OCI-LY3 (cell line): Measurements from ENCODE around the gene FAM13C.

Experiments
- H2AFZ ChIP-seq: fragments of 200-600, 300-600 bp; shearing (Covaris generic); 2 replicates; pipeline ENCODE4 v1.6.0; 2014; ENCODE audit warnings: antibody characterized with exemption, low read depth, low read length
- H3K27ac ChIP-seq: fragments of 200-600, 300-600 bp; sonication (generic); 2 replicates; pipeline ENCODE4 v1.5.1; 2014; ENCODE audit warnings: mild to moderate bottlenecking, low read length, moderate library complexity, mixed read lengths
- H3K27me3 ChIP-seq: fragments of 200-600, 300-600 bp; sonication (generic); 2 replicates; pipeline ENCODE4 v1.6.1; 2014; ENCODE audit warnings: low read depth, low read length, mixed read lengths
- H3K36me3 ChIP-seq: fragments of 200-600, 300-600 bp; sonication (generic); replicated peaks from 2 replicates; pipeline ENCODE3; 2014; ENCODE audit warnings: low read depth, low read length, mixed read lengths
- H3K4me1 ChIP-seq: fragments of 300-600, 200-600 bp; sonication (generic); 2 replicates; pipeline ENCODE4 v1.6.1; 2014; ENCODE audit warnings: low read length, mixed read lengths
- H3K4me2 ChIP-seq: fragments of 200-600, 300-600 bp; sonication (generic); 2 replicates; pipeline ENCODE4 v1.6.1; 2014; ENCODE audit warnings: low read length, mixed read lengths
- H3K4me3 ChIP-seq: fragments of 300-600, 200-600 bp; sonication (generic); 2 replicates; pipeline ENCODE4 v1.5.1; 2014; ENCODE audit warnings: antibody characterized with exemption, mild to moderate bottlenecking, low read length, moderate library complexity
- H3K79me2 ChIP-seq: fragments of 300-600, 200-600 bp; shearing (Covaris generic); 2 replicates; pipeline ENCODE4 v1.6.1; 2014; ENCODE audit warnings: mild to moderate bottlenecking, low read length, mixed read lengths
- H3K9ac ChIP-seq: fragments of 300-600, 200-600 bp; shearing (Covaris generic); 2 replicates; pipeline ENCODE4 v1.6.0; 2014; ENCODE audit warnings: mild to moderate bottlenecking, low read length, moderate library complexity
- H3K9me3 ChIP-seq: fragments of 200-600, 300-600 bp; shearing (Covaris generic); 2 replicates; pipeline ENCODE4 v1.6.1; 2014; ENCODE audit warnings: low read length, mixed read lengths; ENCODE audit not compliant: insufficient read depth
- H4K20me1 ChIP-seq: fragments of 200-600, 300-600 bp; sonication (generic); 2 replicates; pipeline ENCODE4 v1.6.1; 2016; ENCODE audit warnings: low read length, mixed read lengths; ENCODE audit not compliant: insufficient read depth
- EZH2phosphoT487 ChIP-seq: fragments of 200-600 bp; shearing (Covaris generic); IDR thresholded peaks from 2 replicates; pipeline ENCODE4 v1.6.1; 2018; ENCODE audit warnings: antibody characterized with exemption, mixed run types, low read depth
- TF ChIP-seq, protein P1 (sequence below): fragments of 200-600, 300-600 bp; sonication (generic); IDR thresholded peaks from 2 replicates; pipeline ENCODE4 v1.5.1; 2014; ENCODE audit warnings: antibody characterized with exemption, low read length, low read depth

FAM13C gene

GRCh38 chr10:59304521-59305097 is 57.7 kb downstream of the FAM13C start:
- no peak for TF ChIP-seq EZH2phosphoT487
- TF ChIP-seq, protein P1, sequence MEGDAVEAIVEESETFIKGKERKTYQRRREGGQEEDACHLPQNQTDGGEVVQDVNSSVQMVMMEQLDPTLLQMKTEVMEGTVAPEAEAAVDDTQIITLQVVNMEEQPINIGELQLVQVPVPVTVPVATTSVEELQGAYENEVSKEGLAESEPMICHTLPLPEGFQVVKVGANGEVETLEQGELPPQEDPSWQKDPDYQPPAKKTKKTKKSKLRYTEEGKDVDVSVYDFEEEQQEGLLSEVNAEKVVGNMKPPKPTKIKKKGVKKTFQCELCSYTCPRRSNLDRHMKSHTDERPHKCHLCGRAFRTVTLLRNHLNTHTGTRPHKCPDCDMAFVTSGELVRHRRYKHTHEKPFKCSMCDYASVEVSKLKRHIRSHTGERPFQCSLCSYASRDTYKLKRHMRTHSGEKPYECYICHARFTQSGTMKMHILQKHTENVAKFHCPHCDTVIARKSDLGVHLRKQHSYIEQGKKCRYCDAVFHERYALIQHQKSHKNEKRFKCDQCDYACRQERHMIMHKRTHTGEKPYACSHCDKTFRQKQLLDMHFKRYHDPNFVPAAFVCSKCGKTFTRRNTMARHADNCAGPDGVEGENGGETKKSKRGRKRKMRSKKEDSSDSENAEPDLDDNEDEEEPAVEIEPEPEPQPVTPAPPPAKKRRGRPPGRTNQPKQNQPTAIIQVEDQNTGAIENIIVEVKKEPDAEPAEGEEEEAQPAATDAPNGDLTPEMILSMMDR, result no peak
- Histone ChIP-seq H3K36me3 (no peaks in the 10 kb centered on the region), H3K4me3 (no peak overlapping the region), H3K4me2 (no peak overlapping the region), H4K20me1 (no peaks in the 10 kb centered on the region), H3K4me1 (no peaks in the 10 kb centered on the region), H3K9me3 (no peaks in the 10 kb centered on the region), H3K27ac (no peak overlapping the region), H3K79me2 (no peaks in the 10 kb centered on the region), H2AFZ (no peak overlapping the region), H3K27me3 (no peaks in the 10 kb centered on the region), H3K9ac (no peak overlapping the region)

DNA sequence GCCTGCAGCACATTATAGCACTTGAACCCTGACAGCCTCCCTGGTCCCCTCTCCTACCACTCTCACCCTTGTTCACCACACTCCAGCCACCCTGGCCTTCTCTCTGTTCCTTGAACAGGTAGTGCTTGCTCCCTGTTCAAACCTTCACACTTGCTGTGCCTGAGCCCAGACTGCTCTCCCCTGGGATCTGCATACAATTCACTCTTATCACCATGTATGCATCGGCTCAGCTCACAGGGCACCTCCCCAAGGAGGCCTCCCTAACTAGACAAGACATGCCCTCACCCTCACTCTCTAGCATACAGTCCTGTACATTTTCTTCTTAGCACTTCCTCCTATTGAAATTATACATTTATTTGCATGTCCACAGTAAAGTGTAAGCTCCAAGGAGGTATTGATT is 59.3 kb downstream of the FAM13C start:
- TF ChIP-seq EZH2phosphoT487, result no peak
- no peak overlapping the region for H3K27ac ChIP-seq
- H3K9ac ChIP-seq, result no peak overlapping the region
- H4K20me1 ChIP-seq, result no peaks in the 10 kb centered on the region
- no peaks in the 10 kb centered on the region for H3K36me3 ChIP-seq
- no peak overlapping the region for H2AFZ ChIP-seq
- no peaks in the 10 kb centered on the region for H3K9me3 ChIP-seq
- H3K79me2 ChIP-seq, result no peaks in the 10 kb centered on the region
- H3K27me3 ChIP-seq, result no peaks in the 10 kb centered on the region
- H3K4me2 ChIP-seq, result no peak overlapping the region
- no peaks in the 10 kb centered on the region for H3K4me1 ChIP-seq
- no peak overlapping the region for H3K4me3 ChIP-seq

DNA sequence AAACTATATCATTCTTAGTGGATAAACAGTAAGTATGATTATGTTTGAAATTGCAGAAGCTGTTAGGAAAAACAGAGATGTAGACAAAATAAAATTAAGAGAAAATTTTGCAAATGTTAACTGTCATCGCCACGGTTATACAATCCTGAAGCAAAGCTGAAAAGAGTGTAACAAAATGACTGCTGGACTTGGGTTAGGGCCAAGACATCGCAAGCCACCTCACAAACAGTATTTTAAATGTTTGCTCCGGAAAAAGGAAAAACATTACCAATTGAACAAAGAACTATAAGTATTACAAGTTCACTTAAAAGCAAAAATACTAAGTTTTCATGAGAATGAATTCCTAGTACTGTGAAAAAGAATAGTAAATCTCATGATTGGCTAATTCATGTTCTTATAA is 60.0 kb downstream of the FAM13C start:
- H3K4me1 ChIP-seq, result no peaks in the 10 kb centered on the region
- no peak overlapping the region for H2AFZ ChIP-seq
- H3K36me3 ChIP-seq, result no peaks in the 10 kb centered on the region
- no peak for TF ChIP-seq EZH2phosphoT487
- TF ChIP-seq, protein P1, result no peak
- H3K4me2 ChIP-seq, result no peak overlapping the region
- no peak overlapping the region for H3K9ac ChIP-seq
- no peaks in the 10 kb centered on the region for H3K79me2 ChIP-seq
- H3K27me3 ChIP-seq, result no peaks in the 10 kb centered on the region
- no peak overlapping the region for H3K4me3 ChIP-seq
- H3K9me3 ChIP-seq, result no peaks in the 10 kb centered on the region
- H4K20me1 ChIP-seq, result no peaks in the 10 kb centered on the region
- H3K27ac ChIP-seq, result no peak overlapping the region

DNA sequence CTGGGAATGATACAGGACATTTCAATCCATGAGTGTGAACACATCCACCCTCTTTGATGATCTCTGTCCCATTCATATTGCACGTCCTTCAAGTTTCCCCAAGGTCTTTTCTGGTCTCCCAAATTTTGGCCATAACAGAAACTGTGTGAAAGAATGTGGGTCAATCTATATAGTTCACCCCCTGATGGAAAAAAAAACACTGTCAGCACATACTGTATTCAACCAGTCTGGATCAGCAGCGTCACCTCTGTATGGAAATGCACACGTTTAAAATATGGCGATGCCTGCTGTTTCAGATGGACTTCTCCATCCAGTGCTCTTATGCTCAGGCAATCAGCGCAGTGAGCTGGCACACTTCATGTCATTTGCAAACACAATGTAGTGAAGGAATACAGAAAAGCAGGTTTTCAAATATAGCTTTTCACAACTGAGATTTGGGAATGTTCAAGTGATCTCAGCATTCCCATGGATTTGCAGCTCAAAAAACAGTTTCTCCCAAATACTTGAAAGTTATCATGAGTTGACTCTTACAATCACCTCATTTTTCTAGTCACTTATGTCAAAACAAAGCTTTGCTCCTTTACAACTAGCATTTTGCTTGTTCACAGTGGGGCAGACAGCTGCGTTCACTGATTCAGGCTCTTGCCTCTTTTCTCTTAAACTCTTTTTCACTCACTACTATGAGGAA is 61.1 kb downstream of the FAM13C start:
- Histone ChIP-seq H3K4me2 (no peak overlapping the region), H3K4me3 (no peak overlapping the region), H3K79me2 (no peaks in the 10 kb centered on the region), H3K27ac (no peak overlapping the region), H3K27me3 (no peaks in the 10 kb centered on the region), H3K36me3 (no peaks in the 10 kb centered on the region), H2AFZ (no peak overlapping the region), H3K4me1 (no peaks in the 10 kb centered on the region), H3K9me3 (no peaks in the 10 kb centered on the region), H3K9ac (no peak overlapping the region), H4K20me1 (no peaks in the 10 kb centered on the region)
- TF ChIP-seq, protein P1, result no peak
- TF ChIP-seq EZH2phosphoT487, result no peak
